WTC11 (cell line): ENCODE data around the gene ABHD17C. TPM values are rescaled to one million over a fixed set of nuclear protein-coding genes. Genes with fewer than 3 reads are reported as not detected.

Source experiments
- ATAC-seq: fragments of 200-7000 bp; cut with Tn5 transposase; 2 replicates; pipeline ENCODE4 v1.10.0; 2021; ENCODE audit warnings: mild to moderate bottlenecking, moderate library complexity
- CTCF ChIA-PET: fragments of 300-600 bp; sonication (Branson Sonifier 250); formaldehyde crosslinking; loops from one replicate; lab custom pipeline; 2021; ENCODE audit warnings: antibody characterized with exemption; lab: Charles Lee
- POLR2A ChIA-PET: fragments of 350-600 bp; sonication (Branson Sonifier 250); formaldehyde crosslinking; loops from one replicate; lab custom pipeline; 2021; ENCODE audit warnings: antibody characterized with exemption; lab: Charles Lee
- DNase-seq: peaks from one replicate; pipeline ENCODE4 v3.0.0; 2021; ENCODE audit warnings: low spot score
- H3K27ac Mint-ChIP-seq: 2 replicates; pipeline ENCODE4 v1.8.0; 2021; ENCODE audit warnings: mixed read lengths
- H3K27me3 Mint-ChIP-seq: 2 replicates; pipeline ENCODE4 v1.8.0; 2021; ENCODE audit warnings: low read depth, mild to moderate bottlenecking, moderate library complexity, mixed read lengths
- H3K36me3 Mint-ChIP-seq: 2 replicates; pipeline ENCODE4 v1.8.0; 2021; ENCODE audit warnings: mixed read lengths
- H3K4me1 Mint-ChIP-seq: 2 replicates; pipeline ENCODE4 v1.8.0; 2022; ENCODE audit warnings: mixed read lengths
- H3K4me3 Mint-ChIP-seq: 2 replicates; pipeline ENCODE4 v1.8.0; 2021; ENCODE audit warnings: mild to moderate bottlenecking, moderate library complexity, mixed read lengths
- H3K9me3 Mint-ChIP-seq: 2 replicates; pipeline ENCODE4 v1.8.0; 2021; ENCODE audit warnings: mixed read lengths
- AR ChIP-seq: fragments of 250-450 bp; sonication (Bioruptor Pico); IDR thresholded peaks from 2 replicates; pipeline ENCODE4 v1.9.0; 2021; ENCODE audit warnings: mild to moderate bottlenecking
- ELF4 ChIP-seq: sonication (generic); formaldehyde crosslinking; IDR thresholded peaks from 2 replicates; pipeline ENCODE4 v1.8.1; 2022; ENCODE audit warnings: low read depth, mild to moderate bottlenecking, moderate library complexity, missing genetic modification reagents
- GRHL2 ChIP-seq: fragments of 250-450 bp; sonication (Bioruptor Pico); IDR thresholded peaks from 2 replicates; pipeline ENCODE4 v1.8.0; 2022; ENCODE audit warnings: mild to moderate bottlenecking, moderate library complexity; ENCODE audit not compliant: insufficient replicate concordance, severe bottlenecking
- MYBL2 ChIP-seq: sonication (generic); formaldehyde crosslinking; IDR thresholded peaks from 2 replicates; pipeline ENCODE4 v1.8.1; 2023; ENCODE audit warnings: mild to moderate bottlenecking, moderate library complexity, missing genetic modification reagents
- NFYB ChIP-seq: sonication (generic); formaldehyde crosslinking; conservative IDR thresholded peaks from 2 replicates; pipeline ENCODE4 v1.8.0; 2022; ENCODE audit warnings: low read depth, missing genetic modification reagents
- ZNF423 ChIP-seq: fragments of 250-450 bp; sonication (Bioruptor Pico); IDR thresholded peaks from 2 replicates; pipeline ENCODE4 v2.1.2; 2022; ENCODE audit warnings: mild to moderate bottlenecking, moderate library complexity
- ZNF532 ChIP-seq: fragments of 250-450 bp; sonication (Bioruptor Pico); IDR thresholded peaks from 2 replicates; pipeline ENCODE4 v1.9.0; 2021; ENCODE audit warnings: mild to moderate bottlenecking, borderline replicate concordance
- ZSCAN18 ChIP-seq: fragments of 250-450 bp; sonication (Bioruptor Pico); IDR thresholded peaks from 2 replicates; pipeline ENCODE4 v2.1.2; 2022; ENCODE audit warnings: mild to moderate bottlenecking, moderate library complexity
- total RNA-seq: library from RNA; stranded (reverse); gene quantifications from 3 replicates; pipeline ENCODE4 v1.2.3, GENCODE V29; 2021
- TF ChIP-seq, protein P1 (sequence below): fragments of 200-600 bp; IDR thresholded peaks from 2 replicates; pipeline ENCODE4 v1.8.0; 2022; ENCODE audit warnings: antibody characterized with exemption
- TF ChIP-seq, protein P2 (sequence below): sonication (generic); formaldehyde crosslinking; IDR thresholded peaks from 2 replicates; pipeline ENCODE4 v1.8.0; 2022; ENCODE audit warnings: missing genetic modification reagents

ABHD17C gene
- total RNA-seq, 1 experiment from 2014 or later, result 29.0 TPM

DNA sequence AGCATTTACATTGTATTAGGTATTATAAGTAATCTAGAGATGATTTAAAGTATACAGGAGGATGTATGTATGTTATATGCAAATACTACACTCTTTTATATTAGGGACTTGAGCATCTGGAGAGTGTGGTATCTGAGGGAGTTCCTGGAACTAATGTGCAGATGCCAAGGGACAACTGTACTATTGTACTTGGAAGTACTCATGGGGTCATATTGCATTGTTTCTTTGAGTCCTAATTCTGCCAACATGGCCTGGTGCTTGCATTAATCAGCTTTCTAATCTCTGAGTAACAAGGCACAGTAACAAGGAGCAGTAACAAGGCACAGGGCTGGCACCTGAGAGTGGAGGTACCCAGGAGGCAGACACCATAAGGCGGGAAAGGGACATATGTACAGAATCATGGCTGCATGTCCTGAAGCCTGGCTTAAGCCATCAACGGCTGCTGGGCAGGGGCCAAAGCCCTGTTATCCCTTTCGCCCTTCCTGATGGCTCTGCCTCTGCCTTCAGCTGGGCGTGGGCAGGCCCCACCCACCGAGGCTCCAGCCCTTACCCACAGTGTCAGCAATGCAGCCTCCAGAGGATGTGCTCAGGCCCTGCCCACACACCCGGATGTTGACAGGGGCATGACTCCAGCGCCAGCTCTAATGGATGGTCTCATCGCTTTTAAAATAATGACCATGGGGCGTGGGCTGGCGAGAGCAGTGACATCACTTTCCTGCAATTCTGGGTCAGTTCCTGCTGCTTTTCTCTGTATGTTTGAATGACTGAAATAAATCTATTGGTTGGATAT is 107.0 kb downstream of the ABHD17C start:
- no peak for DNase-seq
- ChIA-PET POLR2A (no interaction called here), CTCF (no interaction called here)
- H3K36me3 Mint-ChIP-seq, result no peaks in the 10 kb centered on the region
- no peaks in the 10 kb centered on the region for H3K9me3 Mint-ChIP-seq
- H3K4me1 Mint-ChIP-seq, result peaks cover 15% of the 10 kb centered on the region
- ATAC-seq, result no peak
- no peak overlapping the region for H3K4me3 Mint-ChIP-seq
- peaks cover 15% of the 10 kb centered on the region for H3K27me3 Mint-ChIP-seq
- TF ChIP-seq, protein P1, sequence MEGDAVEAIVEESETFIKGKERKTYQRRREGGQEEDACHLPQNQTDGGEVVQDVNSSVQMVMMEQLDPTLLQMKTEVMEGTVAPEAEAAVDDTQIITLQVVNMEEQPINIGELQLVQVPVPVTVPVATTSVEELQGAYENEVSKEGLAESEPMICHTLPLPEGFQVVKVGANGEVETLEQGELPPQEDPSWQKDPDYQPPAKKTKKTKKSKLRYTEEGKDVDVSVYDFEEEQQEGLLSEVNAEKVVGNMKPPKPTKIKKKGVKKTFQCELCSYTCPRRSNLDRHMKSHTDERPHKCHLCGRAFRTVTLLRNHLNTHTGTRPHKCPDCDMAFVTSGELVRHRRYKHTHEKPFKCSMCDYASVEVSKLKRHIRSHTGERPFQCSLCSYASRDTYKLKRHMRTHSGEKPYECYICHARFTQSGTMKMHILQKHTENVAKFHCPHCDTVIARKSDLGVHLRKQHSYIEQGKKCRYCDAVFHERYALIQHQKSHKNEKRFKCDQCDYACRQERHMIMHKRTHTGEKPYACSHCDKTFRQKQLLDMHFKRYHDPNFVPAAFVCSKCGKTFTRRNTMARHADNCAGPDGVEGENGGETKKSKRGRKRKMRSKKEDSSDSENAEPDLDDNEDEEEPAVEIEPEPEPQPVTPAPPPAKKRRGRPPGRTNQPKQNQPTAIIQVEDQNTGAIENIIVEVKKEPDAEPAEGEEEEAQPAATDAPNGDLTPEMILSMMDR, result no peak
- TF ChIP-seq GRHL2 (CRISPR knock-in tag), result no peak
- no peak for TF ChIP-seq ZSCAN18 (CRISPR knock-in tag)
- no peak for TF ChIP-seq NFYB (CRISPR knock-in tag)
- no peak for TF ChIP-seq AR
- no peak for TF ChIP-seq ZNF423 (CRISPR knock-in tag)
- no peak for TF ChIP-seq ELF4 (CRISPR knock-in tag)
- no peak for TF ChIP-seq ZNF532 (CRISPR knock-in tag)
- no peak overlapping the region for H3K27ac Mint-ChIP-seq

DNA sequence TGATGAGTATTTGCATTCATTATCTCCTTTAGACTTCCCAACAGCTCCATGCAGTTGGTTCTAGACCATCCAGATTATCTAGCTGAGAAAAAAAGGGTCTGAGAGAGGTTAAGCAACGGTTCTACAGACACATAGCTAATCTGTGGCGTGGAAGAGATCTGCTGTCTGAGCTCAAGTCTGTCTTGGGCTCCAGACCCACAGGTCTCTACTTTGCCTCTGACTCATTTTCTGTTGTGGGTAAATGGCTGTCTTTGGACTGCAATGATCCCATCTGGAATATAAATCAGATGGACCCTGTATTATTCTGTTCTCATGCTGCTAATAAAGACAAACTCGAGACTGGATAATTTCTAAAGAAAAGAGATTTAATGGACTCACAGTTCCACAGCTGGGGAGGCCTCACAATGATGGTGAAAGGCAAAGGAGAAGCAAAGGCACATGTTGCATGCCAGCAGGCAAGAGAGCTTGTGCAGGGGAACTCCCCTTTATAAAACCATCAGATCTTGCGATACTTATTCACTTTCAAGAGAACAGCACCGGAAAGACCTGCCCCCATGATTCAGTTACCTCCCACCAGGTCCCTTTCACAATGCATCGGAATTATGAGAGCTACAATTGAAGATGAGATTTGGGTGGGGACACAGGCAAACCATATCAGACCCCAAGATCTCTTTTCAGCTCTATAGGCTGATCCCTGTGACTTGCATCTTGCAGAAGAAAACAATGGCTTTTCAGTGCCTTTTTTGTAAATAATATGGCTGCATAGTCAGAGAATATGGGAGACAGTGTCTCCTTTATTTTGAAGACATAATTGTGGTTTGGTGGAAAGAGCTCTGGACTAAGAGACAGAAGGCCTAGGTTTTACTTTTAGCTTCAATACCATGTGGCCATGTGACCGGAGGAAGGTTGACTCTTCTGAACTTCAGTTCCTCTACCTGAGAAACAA is 108.7 kb downstream of the ABHD17C start:
- H3K9me3 Mint-ChIP-seq, result no peaks in the 10 kb centered on the region
- H3K27ac Mint-ChIP-seq, result no peak overlapping the region
- ChIA-PET POLR2A (no interaction called here), CTCF (interaction anchor here (0.6 to 2.5 kb wide), 7 partner anchors 24 to 1896 kb away, joined by 3 to 11 read pairs (median 5); partner anchors contain the start of gene CEMIP)
- no peak for DNase-seq
- H3K27me3 Mint-ChIP-seq, result peaks cover 15% of the 10 kb centered on the region
- ATAC-seq, result no peak
- H3K4me3 Mint-ChIP-seq, result no peak overlapping the region
- peaks cover 15% of the 10 kb centered on the region for H3K4me1 Mint-ChIP-seq
- TF ChIP-seq, protein P2, sequence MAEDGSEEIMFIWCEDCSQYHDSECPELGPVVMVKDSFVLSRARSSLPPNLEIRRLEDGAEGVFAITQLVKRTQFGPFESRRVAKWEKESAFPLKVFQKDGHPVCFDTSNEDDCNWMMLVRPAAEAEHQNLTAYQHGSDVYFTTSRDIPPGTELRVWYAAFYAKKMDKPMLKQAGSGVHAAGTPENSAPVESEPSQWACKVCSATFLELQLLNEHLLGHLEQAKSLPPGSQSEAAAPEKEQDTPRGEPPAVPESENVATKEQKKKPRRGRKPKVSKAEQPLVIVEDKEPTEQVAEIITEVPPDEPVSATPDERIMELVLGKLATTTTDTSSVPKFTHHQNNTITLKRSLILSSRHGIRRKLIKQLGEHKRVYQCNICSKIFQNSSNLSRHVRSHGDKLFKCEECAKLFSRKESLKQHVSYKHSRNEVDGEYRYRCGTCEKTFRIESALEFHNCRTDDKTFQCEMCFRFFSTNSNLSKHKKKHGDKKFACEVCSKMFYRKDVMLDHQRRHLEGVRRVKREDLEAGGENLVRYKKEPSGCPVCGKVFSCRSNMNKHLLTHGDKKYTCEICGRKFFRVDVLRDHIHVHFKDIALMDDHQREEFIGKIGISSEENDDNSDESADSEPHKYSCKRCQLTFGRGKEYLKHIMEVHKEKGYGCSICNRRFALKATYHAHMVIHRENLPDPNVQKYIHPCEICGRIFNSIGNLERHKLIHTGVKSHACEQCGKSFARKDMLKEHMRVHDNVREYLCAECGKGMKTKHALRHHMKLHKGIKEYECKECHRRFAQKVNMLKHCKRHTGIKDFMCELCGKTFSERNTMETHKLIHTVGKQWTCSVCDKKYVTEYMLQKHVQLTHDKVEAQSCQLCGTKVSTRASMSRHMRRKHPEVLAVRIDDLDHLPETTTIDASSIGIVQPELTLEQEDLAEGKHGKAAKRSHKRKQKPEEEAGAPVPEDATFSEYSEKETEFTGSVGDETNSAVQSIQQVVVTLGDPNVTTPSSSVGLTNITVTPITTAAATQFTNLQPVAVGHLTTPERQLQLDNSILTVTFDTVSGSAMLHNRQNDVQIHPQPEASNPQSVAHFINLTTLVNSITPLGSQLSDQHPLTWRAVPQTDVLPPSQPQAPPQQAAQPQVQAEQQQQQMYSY (CRISPR knock-in tag), result no peak
- TF ChIP-seq MYBL2 (CRISPR knock-in tag), result no peak
- H3K36me3 Mint-ChIP-seq, result no peaks in the 10 kb centered on the region
